Thymus (tissue), 11 donors: ENCODE results near the gene MSX2. TPM values are rescaled to one million over a fixed set of nuclear protein-coding genes. Genes with fewer than 3 reads are reported as not detected.

ENCODE experiments used
- DNase-seq, 9 donors: peaks; one replicate each; pipeline ENCODE4 v3.0.0-alpha.2; 2013; ENCODE audit warnings: low spot score in 9 of 9, low read depth in 6 of 9, missing footprints in 1 of 9
- H3K27ac ChIP-seq, 2 donors: one replicate each; pipeline ENCODE4 v1.5.1; 2013; ENCODE audit warnings: control low read depth in 1 of 2, low read depth in 1 of 2, low read length in 1 of 2, mild to moderate bottlenecking in 1 of 2, moderate library complexity in 1 of 2
- H3K27me3 ChIP-seq, 2 donors: one replicate each; pipeline ENCODE4 v1.5.1; 2013; ENCODE audit warnings: low read length in 1 of 2; ENCODE audit not compliant: control insufficient read depth in 2 of 2, insufficient read depth in 1 of 2
- H3K36me3 ChIP-seq, 2 donors: one replicate each; pipeline ENCODE4 v1.5.1; 2013; ENCODE audit warnings: low read length in 1 of 2, mild to moderate bottlenecking in 1 of 2, moderate library complexity in 1 of 2; ENCODE audit not compliant: control insufficient read depth in 2 of 2, insufficient read depth in 2 of 2
- H3K4me1 ChIP-seq, 2 donors: one replicate each; pipeline ENCODE4 v1.5.1; 2013; ENCODE audit warnings: low read length in 2 of 2; ENCODE audit not compliant: control insufficient read depth in 2 of 2, insufficient read depth in 2 of 2
- H3K4me3 ChIP-seq, 2 donors: one replicate each; pipeline ENCODE4 v1.5.1; 2013; ENCODE audit warnings: low read length in 2 of 2, control low read depth in 1 of 2, mild to moderate bottlenecking in 1 of 2
- H3K9me3 ChIP-seq, 2 donors: one replicate each; pipeline ENCODE4 v1.5.1; 2013; ENCODE audit warnings: low read length in 1 of 2, mild to moderate bottlenecking in 1 of 2; ENCODE audit not compliant: control insufficient read depth in 2 of 2, insufficient read depth in 1 of 2
- WGBS: extraction: QIAGEN DNeasy Blood & Tissue Kit; methylation state at CpG from one replicate; pipeline ENCODE4 v1.1.7; 2013; 5-methylcytosine and 5-hydroxymethylcytosine counted together
- polyA plus RNA-seq: library from polyadenylated mRNA; stranded (reverse); fragments of 200-250 nt; gene quantifications from one replicate; pipeline ENCODE4 v1.2.3, GENCODE V29; 2013
- total RNA-seq: library from RNA; stranded (reverse); fragments of 120-200 nt; gene quantifications from one replicate; pipeline ENCODE4 v1.2.4, GENCODE V29; 2013
- donor health status: healthy.

Gene MSX2
- total and polyA plus RNA-seq, 2 donors = 0.19 to 0.41 TPM

DNA sequence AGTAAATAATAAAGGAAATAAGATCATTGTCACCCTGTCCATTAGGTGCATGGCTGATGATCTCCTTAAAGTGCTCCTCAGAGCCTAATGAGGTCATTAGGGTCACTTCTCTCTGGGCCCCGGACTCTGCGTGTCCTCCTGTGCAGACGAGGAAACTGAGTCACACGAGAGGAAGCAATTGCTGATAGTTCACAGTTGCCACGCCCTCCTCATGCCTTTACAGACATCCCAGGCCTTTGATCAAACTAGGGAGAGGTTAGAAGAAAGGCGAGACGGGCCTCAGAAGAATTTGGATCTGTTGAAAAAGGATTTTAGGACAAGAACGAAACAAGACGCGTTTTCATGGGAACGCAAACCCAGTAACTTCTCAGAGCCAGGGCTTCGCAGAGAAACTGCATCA is 32.0 kb upstream of the MSX2 start:
- no peak overlapping the region for H3K27ac ChIP-seq
- H3K4me3 ChIP-seq = no peak overlapping the region
- H3K36me3 ChIP-seq = no peaks in the 10 kb centered on the region
- WGBS = 8% methylated on average over 12 of the region's 12 CpGs
- H3K9me3 ChIP-seq = no peaks in the 10 kb centered on the region
- H3K27me3 ChIP-seq = peaks cover 30 to 74% of the 10 kb centered on the region in 2 donors
- DNase-seq = no peak
- H3K4me1 ChIP-seq = no peaks in the 10 kb centered on the region

DNA sequence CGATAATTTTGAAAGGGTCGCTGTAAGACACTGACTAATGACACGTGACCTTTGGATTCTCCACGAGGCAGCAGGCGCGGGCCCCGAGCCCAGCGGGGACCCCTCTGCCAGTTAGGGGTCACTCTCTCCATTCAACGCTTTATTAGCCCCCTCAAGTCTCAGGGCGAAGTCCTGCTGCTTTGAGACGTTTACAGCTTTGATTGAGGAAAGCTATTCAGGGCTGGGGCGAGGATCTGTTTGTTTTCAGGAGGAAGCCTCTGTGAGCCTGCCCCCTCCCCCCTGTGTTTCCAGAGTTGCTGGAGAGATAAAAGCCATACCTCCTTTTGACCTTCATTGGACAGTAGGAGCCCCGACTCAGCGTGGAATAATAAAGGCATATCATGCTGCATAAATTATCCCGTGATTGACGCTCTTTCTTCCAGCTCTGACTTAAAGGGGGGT is 31.4 kb upstream of the MSX2 start:
- WGBS = 4% methylated on average over 16 of the region's 16 CpGs

DNA sequence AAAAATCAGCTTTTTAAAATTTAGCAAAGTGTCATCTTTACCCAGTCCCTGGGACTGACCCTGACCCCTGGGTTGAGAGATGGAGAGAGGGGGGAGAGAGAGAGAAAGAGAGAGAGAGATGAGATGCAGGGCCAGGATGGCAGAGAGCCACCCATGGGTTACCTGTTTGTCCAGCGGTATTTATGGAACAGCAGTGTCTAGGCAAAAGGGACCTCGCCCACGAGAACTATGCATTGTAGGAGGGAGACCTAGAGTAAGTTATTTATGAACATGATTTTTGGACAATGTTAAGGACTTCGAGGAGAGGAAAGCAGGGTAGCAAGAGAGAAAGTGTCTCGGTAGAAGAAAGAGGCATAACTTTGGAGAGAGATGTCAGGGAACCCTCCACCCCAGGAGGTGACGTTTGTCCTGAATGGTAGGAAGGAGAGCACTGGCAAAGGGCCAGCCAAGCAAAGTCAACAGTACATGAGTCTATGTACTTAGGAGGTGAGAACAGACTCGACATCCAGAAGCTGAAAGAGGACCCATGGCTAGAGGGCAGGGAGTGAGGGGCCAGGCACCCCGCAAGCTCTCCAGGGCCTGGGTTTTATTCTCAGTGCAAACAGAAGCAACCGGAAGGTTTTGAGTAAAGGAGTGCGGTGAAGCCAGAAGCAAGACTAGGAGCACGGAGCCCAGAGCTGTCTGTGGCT is 30.5 kb upstream of the MSX2 start:
- 29% methylated on average over 11 of the region's 11 CpGs for WGBS
- DNase-seq = no peak
- no peaks in the 10 kb centered on the region for H3K36me3 ChIP-seq
- H3K27ac ChIP-seq = no peak overlapping the region
- no peaks in the 10 kb centered on the region for H3K4me1 ChIP-seq
- no peaks in the 10 kb centered on the region for H3K9me3 ChIP-seq
- H3K4me3 ChIP-seq = no peak overlapping the region
- H3K27me3 ChIP-seq = peaks cover 23 to 60% of the 10 kb centered on the region in 2 donors

More for the DNA sequence above, 31.4 kb upstream of the MSX2 start:
- Histone ChIP-seq H3K36me3 (no peaks in the 10 kb centered on the region), H3K4me3 (no peak overlapping the region), H3K9me3 (no peaks in the 10 kb centered on the region), H3K27me3 (peaks cover 28 to 68% of the 10 kb centered on the region in 2 donors), H3K27ac (no peak overlapping the region), H3K4me1 (no peaks in the 10 kb centered on the region)
- no peak for DNase-seq

DNA sequence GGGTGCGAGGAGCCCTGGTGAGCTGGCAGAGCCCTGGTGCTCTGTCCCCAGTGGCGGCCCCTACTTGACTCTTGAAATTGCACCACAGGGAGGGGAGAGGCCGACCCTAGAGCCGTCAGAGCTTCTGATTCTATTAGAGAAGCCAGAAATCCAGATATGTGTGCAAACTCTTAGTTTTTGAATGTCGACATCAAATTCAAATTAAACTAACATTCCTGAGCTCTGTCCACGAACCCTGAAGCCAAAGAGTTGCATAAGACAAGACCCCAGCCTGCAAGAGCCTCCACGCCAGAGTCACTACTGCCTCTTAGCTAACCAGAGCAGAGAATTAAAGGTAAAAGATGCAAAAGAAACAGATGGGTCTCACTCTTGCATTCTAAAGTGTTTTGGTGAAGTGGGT is 29.8 kb upstream of the MSX2 start:
- no peak for DNase-seq
- Histone ChIP-seq H3K9me3 (no peaks in the 10 kb centered on the region), H3K27ac (no peak overlapping the region), H3K36me3 (no peaks in the 10 kb centered on the region), H3K4me3 (no peak overlapping the region), H3K4me1 (no peaks in the 10 kb centered on the region), H3K27me3 (peaks cover 18 to 54% of the 10 kb centered on the region in 2 donors)
- 32% methylated on average over 7 of the region's 7 CpGs for WGBS

DNA sequence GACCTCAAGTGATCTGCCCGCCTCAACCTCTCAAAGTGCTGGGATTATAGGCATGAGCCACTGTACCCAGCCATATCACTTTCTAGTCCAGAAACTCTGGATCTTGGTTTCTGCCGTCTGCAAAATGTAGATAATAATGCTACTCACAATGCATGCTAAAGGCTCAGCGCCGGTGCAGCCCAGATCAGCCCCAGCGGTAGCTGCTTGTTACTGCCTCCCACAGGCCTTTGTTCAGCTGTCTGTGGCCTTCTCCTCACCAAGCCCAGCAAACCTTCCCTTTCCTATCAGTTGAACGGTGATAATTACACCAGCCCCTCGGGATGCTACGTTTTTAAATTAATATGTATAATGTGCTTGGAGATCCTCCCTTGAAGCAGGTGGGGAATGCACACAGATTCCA is 26.2 kb upstream of the MSX2 start:
- WGBS = 68% methylated on average over 8 of the region's 8 CpGs
- Histone ChIP-seq H3K9me3 (no peaks in the 10 kb centered on the region), H3K4me1 (no peaks in the 10 kb centered on the region), H3K27ac (no peak overlapping the region), H3K36me3 (no peaks in the 10 kb centered on the region), H3K27me3 (peaks cover 7 to 24% of the 10 kb centered on the region in 2 donors), H3K4me3 (no peak overlapping the region)
- no peak for DNase-seq

DNA sequence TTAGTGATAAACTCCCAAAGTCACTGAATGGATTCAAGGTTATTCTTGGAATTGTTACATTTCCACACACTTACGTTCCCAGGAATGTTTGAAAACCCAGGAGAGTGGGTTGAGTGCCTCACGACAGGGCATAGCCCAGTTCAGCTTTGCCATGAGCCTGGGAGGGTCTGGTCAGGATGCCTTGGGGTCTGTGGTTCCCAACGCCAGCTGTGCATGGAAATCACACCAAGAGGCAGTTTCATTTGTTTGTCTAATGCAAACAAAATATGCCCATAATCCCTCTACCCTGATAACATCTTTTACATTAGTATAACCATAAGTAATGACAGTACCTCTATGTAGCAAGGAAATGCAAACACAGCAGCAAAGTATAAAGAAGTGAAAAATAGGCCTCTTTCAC is 25.3 kb upstream of the MSX2 start:
- no peak for DNase-seq
- 90% methylated on average over 3 of the region's 3 CpGs for WGBS
- H3K4me1 ChIP-seq = no peaks in the 10 kb centered on the region
- H3K36me3 ChIP-seq = no peaks in the 10 kb centered on the region
- no peak overlapping the region for H3K4me3 ChIP-seq
- H3K27me3 ChIP-seq = peaks cover 1 to 14% of the 10 kb centered on the region in 2 donors
- H3K9me3 ChIP-seq = no peaks in the 10 kb centered on the region
- H3K27ac ChIP-seq = no peak overlapping the region

DNA sequence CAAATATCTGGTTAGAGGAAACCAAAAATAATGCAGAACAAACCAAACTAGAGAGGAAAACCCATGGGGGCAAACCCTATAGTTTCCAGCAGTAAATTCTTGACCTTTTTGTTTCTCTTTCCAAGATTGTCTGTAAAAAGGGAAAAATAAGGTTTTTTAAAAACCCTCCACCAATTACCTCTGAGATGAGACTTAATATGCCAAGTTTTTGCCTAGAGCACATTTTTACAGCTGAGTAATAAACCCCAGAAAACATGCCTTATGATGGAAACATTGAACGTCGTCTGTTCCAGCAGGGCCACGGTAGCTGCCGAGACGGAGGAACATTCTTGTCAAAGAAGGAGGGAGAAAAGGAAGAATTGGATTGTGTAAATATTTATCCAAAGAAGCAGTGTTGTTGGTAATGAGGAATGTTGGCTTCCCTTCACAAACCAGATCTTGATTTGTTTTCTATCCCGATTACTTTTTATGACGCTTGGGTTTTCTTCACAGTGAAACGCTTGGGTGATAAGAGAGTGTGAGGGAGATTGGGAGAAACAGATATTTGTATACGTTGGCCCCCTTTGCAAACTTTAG is 17.3 kb upstream of the MSX2 start:
- WGBS = 30% methylated on average over 9 of the region's 9 CpGs

DNA sequence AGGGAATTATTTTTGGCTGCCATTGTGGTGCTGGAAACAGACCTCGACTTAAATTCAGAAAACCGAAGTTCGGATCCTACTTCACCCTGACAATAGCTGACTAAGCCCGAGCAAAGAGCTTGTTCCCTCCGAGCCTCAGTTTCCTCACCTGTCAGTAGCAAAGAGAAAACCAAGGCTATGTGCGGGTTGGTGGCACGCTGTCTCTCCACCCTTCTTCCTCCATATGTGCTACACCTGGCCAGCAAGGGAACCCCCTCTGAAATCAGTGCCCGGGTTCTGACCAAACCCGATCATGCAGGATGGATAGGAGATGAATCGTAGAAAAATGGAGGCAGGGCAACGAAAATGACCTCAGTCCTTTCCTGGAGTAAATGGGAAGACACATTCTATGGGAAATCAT is 16.7 kb upstream of the MSX2 start:
- 94% methylated on average over 11 of the region's 11 CpGs for WGBS
- H3K9me3 ChIP-seq = no peaks in the 10 kb centered on the region
- no peak overlapping the region for H3K4me3 ChIP-seq
- H3K27ac ChIP-seq = no peak overlapping the region
- peaks cover 0 to 16% of the 10 kb centered on the region in 2 donors for H3K27me3 ChIP-seq
- no peaks in the 10 kb centered on the region for H3K36me3 ChIP-seq
- no peak for DNase-seq
- H3K4me1 ChIP-seq = no peaks in the 10 kb centered on the region

More for the DNA sequence above, 17.3 kb upstream of the MSX2 start:
- Histone ChIP-seq H3K9me3 (no peaks in the 10 kb centered on the region), H3K27me3 (peaks cover 0 to 16% of the 10 kb centered on the region in 2 donors), H3K27ac (no peak overlapping the region), H3K4me3 (no peak overlapping the region), H3K4me1 (no peaks in the 10 kb centered on the region), H3K36me3 (no peaks in the 10 kb centered on the region)
- DNase-seq = no peak

DNA sequence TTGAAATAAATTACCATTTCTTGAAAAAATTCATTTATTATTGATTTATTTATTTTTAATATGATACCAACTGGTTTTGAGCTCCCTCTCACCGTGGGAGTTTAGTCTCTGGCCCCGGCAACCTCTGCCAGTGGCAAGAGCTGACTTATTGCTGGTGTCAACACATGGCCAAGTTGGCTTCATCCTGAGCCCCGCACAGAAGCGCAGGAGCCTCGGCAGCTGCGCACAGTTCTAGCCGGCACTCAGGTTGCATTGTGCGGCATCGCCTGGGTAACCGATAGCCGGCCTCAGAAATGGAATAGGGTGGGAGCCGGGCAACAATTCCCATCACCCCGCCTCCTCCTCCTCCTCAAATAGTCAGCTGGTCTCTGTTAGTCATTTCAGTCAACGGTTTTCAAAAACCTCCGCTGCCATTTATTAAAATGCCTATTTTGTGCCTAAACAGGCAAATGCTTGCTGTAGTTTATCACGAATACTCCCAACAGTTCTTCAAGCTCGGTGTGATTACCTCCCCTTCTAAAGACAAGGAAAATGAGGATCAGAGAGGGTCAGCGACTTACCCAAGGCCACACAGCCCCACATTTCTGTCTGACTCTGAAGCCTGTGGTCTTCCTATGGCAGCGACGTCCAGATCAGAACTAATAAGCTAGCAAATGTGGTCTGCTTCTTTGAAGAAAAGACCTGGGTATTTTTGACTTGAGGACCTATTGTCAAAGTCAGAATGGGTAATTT is 15.7 kb upstream of the MSX2 start:
- H3K36me3 ChIP-seq = no peaks in the 10 kb centered on the region
- no peak overlapping the region for H3K4me3 ChIP-seq
- no peaks in the 10 kb centered on the region for H3K4me1 ChIP-seq
- H3K9me3 ChIP-seq = no peaks in the 10 kb centered on the region
- DNase-seq = no peak
- H3K27ac ChIP-seq = no peak overlapping the region
- H3K27me3 ChIP-seq = peaks cover 0 to 16% of the 10 kb centered on the region in 2 donors
- 66% methylated on average over 20 of the region's 20 CpGs for WGBS
